Progenitor cell of endocrine pancreas (in vitro differentiated cells): ENCODE results near the gene IL1R2. TPM values are rescaled to one million over a fixed set of nuclear protein-coding genes. Genes with fewer than 3 reads are reported as not detected.
"Not testable (repeated sequence)": the region's sequence is repeated elsewhere in the genome, so short reads cannot be mapped to it uniquely, and the experiment has no call there.

Source experiments
- DNase-seq: peaks from one replicate; pipeline ENCODE4 v3.0.0; 2021; ENCODE audit warnings: low spot score; ENCODE audit not compliant: unreplicated experiment
- H3K27ac Mint-ChIP-seq: 2 replicates; pipeline ENCODE4 v1.8.0; 2021; ENCODE audit warnings: mild to moderate bottlenecking, moderate library complexity, mixed read lengths
- H3K27me3 Mint-ChIP-seq: 2 replicates; pipeline ENCODE4 v1.8.0; 2021; ENCODE audit warnings: mixed read lengths
- H3K36me3 Mint-ChIP-seq: 2 replicates; pipeline ENCODE4 v1.8.0; 2022; ENCODE audit warnings: mixed read lengths; ENCODE audit not compliant: insufficient read depth
- H3K4me1 Mint-ChIP-seq: 2 replicates; pipeline ENCODE4 v1.8.0; 2021; ENCODE audit warnings: low read depth, mixed read lengths
- H3K4me3 Mint-ChIP-seq: 2 replicates; pipeline ENCODE4 v1.8.0; 2021; ENCODE audit warnings: low read depth, mild to moderate bottlenecking, moderate library complexity, mixed read lengths
- H3K9me3 Mint-ChIP-seq: 2 replicates; pipeline ENCODE4 v1.8.0; 2021; ENCODE audit warnings: low read depth, mixed read lengths
- CTCF ChIP-seq: fragments of 200-600 bp; sonication (generic); IDR thresholded peaks from one replicate; pipeline ENCODE4 v1.5.0; 2021; ENCODE audit warnings: antibody characterized with exemption, mild to moderate bottlenecking; ENCODE audit not compliant: unreplicated experiment
- total RNA-seq: library from RNA; stranded (reverse); gene quantifications from 2 replicates; pipeline ENCODE4 v1.2.1, GENCODE V29; 2021

IL1R2 gene
- total RNA-seq, 1 donor from 2014 or later = not detected

- no peaks in the 10 kb centered on the region for H3K36me3 Mint-ChIP-seq
- H3K27ac Mint-ChIP-seq = no peak overlapping the region
- no peak for TF ChIP-seq CTCF
- H3K4me3 Mint-ChIP-seq = no peak overlapping the region
- peaks cover 11% of the 10 kb centered on the region for H3K27me3 Mint-ChIP-seq
- peaks cover 25% of the 10 kb centered on the region for H3K4me1 Mint-ChIP-seq
- no peak for DNase-seq
- no peaks in the 10 kb centered on the region for H3K9me3 Mint-ChIP-seq
Observed at GRCh38 chr2:102066554-102066953, 74.8 kb downstream of the IL1R2 start.

- not testable (repeated sequence) for H3K36me3 Mint-ChIP-seq, H3K9me3 Mint-ChIP-seq
Observed at GRCh38 chr2:102068126-102068525, 76.4 kb downstream of the IL1R2 start.

GRCh38 chr2:102069311-102069974 lies 77.7 kb downstream of the IL1R2 start:
- Mint-ChIP-seq H3K27me3 (peaks cover 11% of the 10 kb centered on the region), H3K4me1 (peaks cover 10% of the 10 kb centered on the region), H3K4me3 (no peak overlapping the region), H3K9me3 (no peaks in the 10 kb centered on the region), H3K36me3 (no peaks in the 10 kb centered on the region), H3K27ac (no peak overlapping the region)
- no peak for TF ChIP-seq CTCF
- DNase-seq = no peak

More at GRCh38 chr2:102068126-102068525, 76.4 kb downstream of the IL1R2 start:
- Mint-ChIP-seq H3K27me3 (peaks cover 11% of the 10 kb centered on the region), H3K4me1 (peaks cover 21% of the 10 kb centered on the region)
- DNase-seq, H3K4me3 Mint-ChIP-seq, H3K27ac Mint-ChIP-seq: not testable (repeated sequence)

- Mint-ChIP-seq H3K4me1 (peaks cover 6% of the 10 kb centered on the region), H3K4me3 (no peak overlapping the region), H3K27me3 (peaks cover 11% of the 10 kb centered on the region), H3K27ac (no peak overlapping the region), H3K36me3 (no peaks in the 10 kb centered on the region), H3K9me3 (no peaks in the 10 kb centered on the region)
- DNase-seq = no peak
- no peak for TF ChIP-seq CTCF
Observed at GRCh38 chr2:102070058-102070642, 78.4 kb downstream of the IL1R2 start.

GRCh38 chr2:102072741-102073140 lies 81.0 kb downstream of the IL1R2 start:
- Mint-ChIP-seq H3K4me3 (no peak overlapping the region), H3K4me1 (no peaks in the 10 kb centered on the region), H3K9me3 (no peaks in the 10 kb centered on the region), H3K27ac (no peak overlapping the region), H3K27me3 (peaks cover 2% of the 10 kb centered on the region), H3K36me3 (no peaks in the 10 kb centered on the region)
- DNase-seq = no peak
- TF ChIP-seq CTCF = no peak

GRCh38 chr2:102073168-102073724 lies 81.5 kb downstream of the IL1R2 start:
- H3K36me3 Mint-ChIP-seq = no peaks in the 10 kb centered on the region
- no peak for DNase-seq
- H3K27me3 Mint-ChIP-seq = peaks cover 2% of the 10 kb centered on the region
- TF ChIP-seq CTCF = no peak
- H3K4me1 Mint-ChIP-seq = no peaks in the 10 kb centered on the region
- H3K27ac Mint-ChIP-seq = no peak overlapping the region
- H3K4me3 Mint-ChIP-seq = no peak overlapping the region
- no peaks in the 10 kb centered on the region for H3K9me3 Mint-ChIP-seq
